Gastrocnemius medialis (tissue), 4 donors: Measurements from ENCODE around the gene KLRF2.

Experiments used
- CTCF ChIP-seq, 5 experiments: fragments of 450-650 bp in 3 of 5; fragments of 200-600 bp in 2 of 5; sonication (generic) in 2 of 5; IDR thresholded peaks in 4 of 5; conservative IDR thresholded peaks in 1 of 5; 1 replicate in 4 of 5; 2 replicates in 1 of 5; pipeline ENCODE4 v1.5.1; 2016 to 2019; ENCODE audit warnings: antibody characterized with exemption in 5 of 5, mild to moderate bottlenecking in 3 of 5, moderate library complexity in 3 of 5
- POLR2A ChIP-seq, 2 donors: fragments of 450-650 bp; IDR thresholded peaks; one replicate each; pipeline ENCODE4 v1.6.1; 2017; ENCODE audit warnings: antibody characterized with exemption in 2 of 2, mild to moderate bottlenecking in 2 of 2, moderate library complexity in 2 of 2

GRCh38 chr12:9864913-9865675, 16.2 kb upstream of the KLRF2 start:
- TF ChIP-seq CTCF (IDR thresholded peaks at IDR 0.05 in 4 of 5, conservative IDR thresholded peaks at IDR 0.05 in 1 of 5): no peak
- TF ChIP-seq POLR2A (IDR thresholded peaks at IDR 0.05): no peak
